GM18870 (cell line): ENCODE measurements around the gene PCSK6.

Source experiments
- ATAC-seq: cut with Tn5 transposase; IDR thresholded peaks from one replicate; pipeline ENCODE4 v1.9.1; 2021; ENCODE audit warnings: moderate library complexity; ENCODE audit not compliant: unreplicated experiment

The PCSK6 gene

GRCh38 chr15:101483462-101483861 is 6.0 kb downstream of the PCSK6 start:
- no peak for ATAC-seq

- no peak for ATAC-seq
These were observed 6.8 kb downstream of the PCSK6 start for GRCh38 chr15:101482526-101483371.

GRCh38 chr15:101481917-101482525 is 7.5 kb downstream of the PCSK6 start:
- no peak for ATAC-seq

GRCh38 chr15:101481381-101481705 is 8.2 kb downstream of the PCSK6 start:
- ATAC-seq, result no peak

- ATAC-seq, result no peak
These were observed 8.7 kb downstream of the PCSK6 start for GRCh38 chr15:101480613-101481380.

GRCh38 chr15:101479851-101480612 is 9.5 kb downstream of the PCSK6 start:
- no peak for ATAC-seq

- no peak for ATAC-seq
These were observed 10.1 kb downstream of the PCSK6 start for GRCh38 chr15:101479342-101479845.

- no peak for ATAC-seq
These were observed 10.7 kb downstream of the PCSK6 start for GRCh38 chr15:101478701-101479341.

- no peak for ATAC-seq
These were observed 11.6 kb downstream of the PCSK6 start for GRCh38 chr15:101477851-101478362.

- no peak for ATAC-seq
These were observed 12.8 kb downstream of the PCSK6 start for GRCh38 chr15:101476756-101477155.

- ATAC-seq, result no peak
These were observed 14.5 kb downstream of the PCSK6 start for GRCh38 chr15:101474983-101475382.

- no peak for ATAC-seq
These were observed 15.3 kb downstream of the PCSK6 start for GRCh38 chr15:101474233-101474632.

- ATAC-seq, result no peak
These were observed 17.5 kb downstream of the PCSK6 start for GRCh38 chr15:101472033-101472432.

GRCh38 chr15:101470548-101471239 is 18.8 kb downstream of the PCSK6 start:
- ATAC-seq, result no peak

GRCh38 chr15:101469520-101470288 is 19.8 kb downstream of the PCSK6 start:
- ATAC-seq, result no peak

- no peak for ATAC-seq
These were observed 23.3 kb downstream of the PCSK6 start for GRCh38 chr15:101466188-101466587.

GRCh38 chr15:101464999-101465669 is 24.4 kb downstream of the PCSK6 start:
- no peak for ATAC-seq

GRCh38 chr15:101464256-101464998 is 25.1 kb downstream of the PCSK6 start:
- ATAC-seq, result no peak
